GM21367 (cell line): ENCODE data around the gene LTK.
"Not testable (repeated sequence)": the region's sequence is repeated elsewhere in the genome, so short reads cannot be mapped to it uniquely, and the experiment has no call there.

Source experiments
- ATAC-seq: cut with Tn5 transposase; IDR thresholded peaks from one replicate; pipeline ENCODE4 v1.9.1; 2021; ENCODE audit not compliant: unreplicated experiment

The LTK gene

DNA sequence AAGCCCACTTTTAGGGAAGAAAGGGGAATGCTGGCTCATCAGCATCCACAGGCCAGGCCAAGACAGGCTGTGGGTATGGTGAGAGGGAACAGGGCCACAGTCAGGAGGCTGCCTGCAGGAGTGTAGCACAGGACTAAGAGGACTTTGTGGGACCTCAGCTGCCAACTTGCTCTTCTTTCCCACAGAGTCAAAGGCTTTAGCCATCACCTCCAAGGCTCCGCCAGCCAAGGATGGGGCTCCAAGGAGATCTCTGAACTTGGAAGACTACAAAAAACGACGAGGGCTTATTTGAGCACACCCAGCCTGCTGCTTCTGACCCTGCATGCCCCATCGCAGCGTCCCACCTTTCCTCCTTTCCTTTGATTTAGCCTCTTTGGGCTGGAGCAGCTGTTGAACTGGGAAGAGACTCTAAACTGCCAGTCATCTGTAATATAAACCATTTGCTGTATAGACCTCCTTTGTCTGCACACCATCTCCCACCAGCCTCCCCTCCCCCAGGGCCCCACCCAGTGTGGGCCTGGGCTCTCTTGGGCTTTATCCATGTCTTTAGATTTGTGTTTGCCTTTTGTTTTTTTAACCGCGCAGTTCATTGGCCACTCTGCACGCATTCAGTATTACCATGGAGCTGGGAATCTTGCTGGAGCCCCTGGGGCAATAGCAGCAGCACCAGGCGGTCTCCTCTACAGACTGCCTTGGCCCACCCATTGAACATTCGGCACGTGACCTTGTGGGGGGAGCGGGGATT, 33.1 kb downstream of the LTK start:
- ATAC-seq, result no peak

DNA sequence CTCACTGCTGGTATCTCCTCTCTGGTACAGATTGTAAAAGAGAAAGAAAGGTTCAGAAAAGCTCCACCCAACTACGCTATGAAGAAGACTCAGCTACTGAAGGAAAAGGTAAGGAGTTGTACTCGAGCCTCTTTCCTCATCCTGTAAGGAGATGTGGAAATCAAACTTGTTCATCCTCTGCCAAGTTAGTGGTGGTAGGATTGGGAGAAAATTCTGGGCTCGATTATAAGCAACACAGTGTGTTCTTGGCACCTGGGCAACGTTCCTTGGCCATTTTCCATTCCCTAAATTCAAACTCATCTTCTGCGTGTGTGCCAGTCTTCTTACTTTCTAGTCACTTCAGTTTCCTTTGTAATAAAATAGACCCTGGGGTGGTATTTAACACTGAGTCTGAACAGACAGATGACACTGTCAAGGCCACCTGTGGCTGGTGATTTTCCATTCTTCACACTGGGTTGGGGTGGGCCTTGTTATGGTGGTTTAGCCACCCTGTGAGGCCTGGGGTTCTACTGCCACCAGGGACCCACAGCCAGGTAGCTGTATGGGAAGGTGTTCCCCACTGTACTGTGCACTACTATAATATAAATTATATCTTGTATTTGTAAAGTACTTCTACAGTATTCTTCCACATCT, 37.1 kb downstream of the LTK start:
- no peak for ATAC-seq

DNA sequence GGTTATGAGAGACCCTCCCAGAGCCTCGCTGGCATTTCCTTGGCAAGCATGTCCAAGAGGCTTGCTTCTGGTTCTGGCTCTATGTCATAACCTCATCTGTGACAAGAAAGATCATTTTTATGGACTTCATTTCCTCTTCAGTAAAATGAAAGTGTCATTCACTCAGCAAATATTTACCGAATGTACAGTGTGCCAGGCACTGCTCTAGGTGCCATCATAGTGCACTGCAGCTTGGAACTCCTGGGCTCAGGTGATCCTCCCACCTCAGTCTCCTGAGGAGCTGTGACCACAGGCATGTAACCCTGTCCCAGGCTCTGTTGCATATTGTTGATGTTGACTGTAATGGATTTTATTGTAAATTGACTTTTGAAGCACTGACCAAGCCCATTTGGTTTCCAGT, 38.7 kb downstream of the LTK start:
- ATAC-seq, result no peak

DNA sequence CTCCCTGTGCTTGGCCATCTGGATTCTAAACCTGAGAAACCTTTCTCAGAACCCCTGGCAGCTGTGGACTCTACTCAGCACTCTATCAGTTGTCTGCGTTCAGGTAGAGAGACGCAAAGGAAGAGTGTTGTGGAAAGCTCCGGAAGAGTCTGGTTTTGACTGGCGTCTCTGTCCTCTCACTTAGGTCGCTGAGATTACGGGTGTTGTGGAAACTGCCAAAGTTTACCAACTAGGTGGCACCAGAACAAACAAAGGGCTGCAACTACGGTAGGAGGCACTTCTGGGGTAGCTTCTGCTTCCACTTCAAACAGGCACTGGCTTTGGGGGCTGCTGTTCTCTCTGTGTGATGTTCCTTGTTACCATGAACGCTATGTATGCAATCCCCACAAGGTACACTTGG, 39.2 kb downstream of the LTK start:
- no peak for ATAC-seq

DNA sequence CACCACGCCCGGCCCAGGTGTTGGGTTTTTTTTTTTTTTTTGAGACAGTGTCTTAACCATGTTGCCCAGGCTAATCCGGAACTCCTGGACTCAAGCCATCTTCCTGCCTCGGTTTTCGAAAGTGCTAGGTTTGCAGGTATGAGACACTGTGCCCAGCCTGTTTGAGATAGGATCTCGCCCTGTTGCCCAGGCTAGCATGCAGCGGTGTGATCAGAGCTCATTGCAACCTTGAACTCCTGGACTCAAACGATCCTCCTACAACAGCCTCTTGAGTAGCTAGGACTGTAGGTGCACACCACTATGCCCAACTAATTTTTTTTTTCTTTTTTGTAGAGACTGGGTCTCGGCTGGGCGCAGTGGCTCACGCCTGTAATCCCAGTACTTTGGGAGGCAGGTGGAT, 40.2 kb downstream of the LTK start:
- no peak for ATAC-seq

DNA sequence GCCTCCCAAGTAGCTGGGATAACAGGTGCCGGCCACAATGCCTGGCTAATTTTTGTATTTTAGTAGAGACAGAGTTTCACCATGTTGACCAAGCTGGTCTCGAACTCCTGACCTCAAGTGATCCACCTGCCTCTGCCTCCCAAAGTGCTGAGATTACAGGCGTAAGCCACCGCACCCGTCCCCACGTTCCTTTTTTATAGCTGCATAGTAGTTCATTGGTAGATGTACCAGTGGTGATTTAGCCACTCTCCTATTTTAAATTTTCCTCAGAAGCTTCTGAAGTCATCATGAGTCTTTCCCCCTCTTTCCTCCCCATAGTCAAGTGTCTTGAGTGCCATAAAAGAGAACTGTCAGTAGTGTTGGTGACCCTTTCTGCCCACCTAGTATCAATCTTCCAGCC, 44.0 kb downstream of the LTK start:
- not testable (repeated sequence) for ATAC-seq

DNA sequence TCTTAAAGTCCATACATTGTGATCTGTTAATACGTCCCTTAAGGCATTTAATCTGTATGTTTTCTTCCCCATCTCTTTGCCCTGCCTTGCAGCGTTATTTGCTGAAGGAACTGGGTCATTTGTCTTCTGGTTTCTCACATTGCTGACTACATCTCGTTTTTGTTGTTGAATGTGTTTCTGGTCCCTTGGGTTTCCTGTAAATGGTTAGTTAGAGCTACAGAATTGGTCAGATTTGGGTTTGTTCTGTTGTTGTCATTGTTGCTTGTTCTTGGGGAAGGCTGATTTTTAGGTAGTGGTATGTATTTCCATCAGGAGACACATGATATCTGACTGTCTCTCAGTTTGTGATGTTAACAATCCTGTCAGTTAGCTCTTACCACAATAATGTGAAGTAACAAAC, 46.9 kb downstream of the LTK start:
- no peak for ATAC-seq

DNA sequence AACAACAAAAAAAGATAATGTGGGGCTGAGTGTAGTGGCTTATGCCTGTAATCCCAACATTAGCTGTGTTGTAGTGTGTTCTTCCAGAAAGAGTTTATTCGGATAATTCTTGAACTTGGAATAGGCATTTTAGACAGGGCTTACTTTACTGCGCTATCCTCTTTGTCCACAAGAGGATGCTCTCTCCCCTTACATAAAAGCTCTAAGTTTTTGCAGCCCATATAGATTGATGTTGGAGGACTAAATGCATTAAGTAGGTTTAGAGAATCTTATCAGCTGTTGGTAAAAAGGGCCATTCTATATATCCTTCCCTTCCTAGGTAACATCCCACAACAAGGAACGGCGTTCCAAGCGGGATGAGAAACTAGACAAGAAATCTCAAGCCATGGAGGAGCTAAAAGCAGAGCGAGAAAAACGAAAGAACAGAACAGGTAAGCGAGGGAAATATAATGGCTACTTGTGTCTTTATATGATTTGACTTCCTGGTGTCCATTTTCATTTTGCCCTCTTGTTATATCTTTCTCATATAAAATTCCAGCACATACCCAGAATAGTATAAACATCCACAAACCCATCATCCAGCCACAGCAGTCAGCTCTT, 47.7 kb downstream of the LTK start:
- ATAC-seq, result no peak

DNA sequence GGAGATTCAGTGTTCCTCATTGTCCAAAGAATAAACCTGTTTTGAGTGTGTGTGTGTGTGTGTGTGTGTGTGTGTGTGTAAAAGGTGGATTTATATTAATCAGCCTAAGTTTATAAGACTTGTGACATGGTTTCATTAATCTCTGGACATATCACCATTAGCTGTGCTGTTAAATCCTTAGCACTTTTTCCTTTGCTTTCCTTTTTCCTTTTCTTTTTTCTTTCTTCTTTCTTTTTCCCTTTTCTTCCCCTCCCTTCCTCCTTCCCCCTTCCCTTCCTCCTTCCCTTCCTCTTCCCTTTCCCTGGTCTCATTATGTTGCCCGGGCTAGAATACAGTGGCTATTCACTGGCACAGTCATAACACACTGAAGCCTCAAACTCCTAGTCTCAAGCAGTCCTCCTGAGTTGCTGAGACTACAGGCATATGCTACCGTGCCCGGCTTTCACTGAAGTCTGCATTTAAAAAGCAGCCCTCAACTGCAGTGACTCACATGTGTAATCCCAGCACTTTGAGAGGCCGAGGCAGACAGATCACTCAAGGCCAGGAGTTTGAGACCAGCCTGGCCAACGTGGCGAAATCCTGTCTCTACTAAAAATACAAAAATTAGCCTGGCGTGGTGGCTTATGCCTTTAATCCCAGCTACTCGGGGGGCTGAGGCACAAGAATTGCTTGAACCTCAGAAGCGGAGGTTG, 48.6 kb downstream of the LTK start:
- no peak for ATAC-seq

DNA sequence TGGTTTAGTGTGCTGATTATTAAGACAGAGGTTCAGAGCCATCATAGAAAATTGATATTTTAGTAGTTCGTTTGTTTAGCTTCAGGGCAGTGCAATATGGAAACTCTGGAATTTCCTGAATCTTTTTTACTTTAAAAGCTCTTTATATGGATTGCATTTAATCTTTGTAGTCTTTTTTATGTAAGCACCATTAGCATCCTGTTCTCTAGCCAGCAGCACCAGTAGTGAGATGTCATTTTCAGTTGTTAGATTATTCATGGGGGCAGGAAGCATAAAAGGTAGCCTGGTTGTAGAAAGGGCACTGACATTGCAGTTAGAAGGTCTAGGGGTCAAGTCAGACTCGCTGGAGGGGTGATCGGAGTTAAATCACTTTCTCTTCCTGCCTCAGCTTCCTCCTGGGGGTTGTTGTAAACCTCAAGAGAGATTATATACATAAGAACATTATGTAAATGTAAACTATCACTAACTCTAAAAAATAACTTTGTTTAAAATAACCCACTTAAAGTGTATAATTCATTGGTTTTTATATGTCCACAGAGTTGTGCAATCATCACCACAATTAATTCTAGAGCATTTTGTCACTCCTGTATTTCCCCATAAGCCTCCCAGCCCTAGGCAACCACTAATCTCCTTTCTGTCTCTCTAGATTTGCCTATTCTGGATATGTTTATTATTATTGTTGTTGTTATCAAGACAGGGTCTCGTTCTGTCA, 51.4 kb downstream of the LTK start:
- no peak for ATAC-seq
